ENCODE results near the gene RASAL2. TPM values are rescaled to one million over a fixed set of nuclear protein-coding genes. Genes with fewer than 3 reads are reported as not detected.

RASAL2 gene
- total and polyA plus RNA-seq, 2 of the 4 experiments (the other 2 are of a cell fraction) = 13.1 to 20.6 TPM

- Histone ChIP-seq H3K79me1 (ENCODE audit: low read depth in 1 of 2, low read length in 2 of 2) (peaks cover 0 to 9% of the 10 kb centered on the region in 2 experiments; a peak in 2 of 4 replicates), H2BK20ac (ENCODE audit: low read depth, low read length) (no peak overlapping the region), H3K9me3 (ENCODE audit: control insufficient read depth, insufficient read depth, low read length) (no peaks in the 10 kb centered on the region), H3K56ac (ENCODE audit: extremely low read depth, insufficient read depth, low read length) (no peak overlapping the region), H4K8ac (ENCODE audit: low read depth in 2 of 2, low read length in 2 of 2) (no peak overlapping the region), H3K4me2 (ENCODE audit: low read depth, low read length) (peak overlapping the region; percentile 5; the same call in 1 of the 2 replicates), H2BK120ac (ENCODE audit: low read depth, low read length) (no peak overlapping the region), H3K23ac (ENCODE audit: low read depth, low read length) (no peak overlapping the region), H2AFZ (replicated peaks; ENCODE audit: low read length, poor library complexity) (no peak overlapping the region), H3K36me3 (ENCODE audit: control insufficient read depth, insufficient read depth, low read length) (peaks cover 12% of the 10 kb centered on the region), H3K4me3 (ENCODE audit: insufficient read depth, low read depth, low read length) (no peak overlapping the region), H4K20me1 (ENCODE audit: insufficient read depth, low read length) (no peaks in the 10 kb centered on the region), H4K91ac (ENCODE audit: insufficient read depth, low read depth, low read length) (no peak overlapping the region), H3K9me1 (ENCODE audit: insufficient read depth, low read length) (peaks cover 7% of the 10 kb centered on the region), H3K27me3 (ENCODE audit: control insufficient read depth, insufficient read depth, low read length) (no peaks in the 10 kb centered on the region), H3K9ac (ENCODE audit: low read depth, low read length) (no peak overlapping the region), H3K14ac (replicated peaks; ENCODE audit: low read depth, low read length) (no peak overlapping the region), H3K4ac (ENCODE audit: low read depth, low read length) (no peak overlapping the region; the same call in 1 of the 2 replicates), H2AK5ac (ENCODE audit: low read depth, low read length) (no peak overlapping the region), H3K27ac (ENCODE audit: insufficient read depth, low read length) (no peak overlapping the region), H2BK5ac (ENCODE audit: low read depth, low read length, poor library complexity, severe bottlenecking) (peak overlapping the region; percentile 54), H3K18ac (ENCODE audit: low read depth, low read length) (no peak overlapping the region), H4K5ac (ENCODE audit: low read depth, low read length) (no peak overlapping the region), H2AK9ac (replicated peaks; ENCODE audit: low read depth, low read length, poor library complexity) (no peak overlapping the region), H2BK15ac (ENCODE audit: low read depth, low read length) (no peak overlapping the region), H3K4me1 (ENCODE audit: control insufficient read depth, insufficient read depth, low read length) (peaks cover 3% of the 10 kb centered on the region; the same call in 1 of the 2 replicates)
- ChIA-PET CTCF (interaction anchor here (0.6 to 1.2 kb wide), 3 partner anchors 37 to 540 kb away, joined by 3 to 7 read pairs (median 3); no protein-coding TSS in a partner anchor), POLR2A (ENCODE audit: unreplicated experiment) (no interaction called here)
- intact Hi-C loops (cut with micrococcal nuclease) (no loop called here), dilution Hi-C loops (cut with HindIII; ENCODE audit: low sequenced_read_pairs, unreplicated experiment) (no loop called here), in situ Hi-C loops (cut with MboI; ENCODE audit: low sequenced_read_pairs) (no loop called here)
- peak; percentile 23; the same call in 1 of the 2 replicates for TF ChIP-seq FOS (IDR thresholded peaks at IDR 0.05; ENCODE audit: low read depth, low read length)
- no peak for TF ChIP-seq BHLHE40 (IDR thresholded peaks at IDR 0.05; ENCODE audit: low read depth, low read length)
- peak; percentile 78 for ATAC-seq (ENCODE audit: low read depth)
- no TSS peak for BruUV-seq (replicated peaks)
- peak; percentile 73 for DNase-seq
Observed at GRCh38 chr1:178465011-178465410, 371.1 kb downstream of the RASAL2 start.
